HG03571 (cell line): ENCODE results near the gene LPCAT3.
A peak's percentile ranks its signal among the peaks of the same experiment; 100 is the strongest.

Experiments
- ATAC-seq: cut with Tn5 transposase; IDR thresholded peaks from one replicate; pipeline ENCODE4 v1.9.1; 2021; ENCODE audit not compliant: unreplicated experiment

LPCAT3 gene

DNA sequence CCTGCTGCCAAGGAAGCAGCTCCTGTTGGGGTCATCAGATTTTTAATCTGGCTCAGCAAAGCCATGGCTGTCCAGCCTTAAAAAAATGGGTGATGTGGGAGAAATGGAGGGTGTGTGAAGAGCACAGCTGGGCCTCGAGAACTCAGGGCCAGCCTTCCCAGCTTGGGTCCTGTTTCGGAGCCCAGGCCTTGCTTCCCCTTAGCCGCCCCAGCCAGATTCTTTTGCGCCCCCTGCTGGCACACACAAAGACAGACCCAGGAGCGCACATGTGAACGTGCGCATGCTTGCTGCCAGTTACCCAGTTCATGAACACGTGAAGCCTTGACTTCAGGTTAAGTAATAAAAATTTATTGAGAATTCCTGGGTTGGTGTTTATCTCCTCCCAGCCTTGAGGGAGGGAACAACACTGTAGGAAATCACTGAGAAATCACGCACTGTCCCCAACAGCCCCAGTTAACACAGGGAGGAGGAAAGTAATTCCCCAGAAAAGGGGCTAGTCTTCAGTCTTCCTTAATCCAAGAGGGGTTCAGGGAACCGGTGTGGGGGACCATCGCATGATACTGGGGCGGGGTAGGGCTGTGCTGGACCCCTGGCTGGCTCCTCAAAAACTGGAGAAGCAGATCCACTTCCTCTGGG, 53.1 kb downstream of the LPCAT3 start:
- ATAC-seq = no peak

DNA sequence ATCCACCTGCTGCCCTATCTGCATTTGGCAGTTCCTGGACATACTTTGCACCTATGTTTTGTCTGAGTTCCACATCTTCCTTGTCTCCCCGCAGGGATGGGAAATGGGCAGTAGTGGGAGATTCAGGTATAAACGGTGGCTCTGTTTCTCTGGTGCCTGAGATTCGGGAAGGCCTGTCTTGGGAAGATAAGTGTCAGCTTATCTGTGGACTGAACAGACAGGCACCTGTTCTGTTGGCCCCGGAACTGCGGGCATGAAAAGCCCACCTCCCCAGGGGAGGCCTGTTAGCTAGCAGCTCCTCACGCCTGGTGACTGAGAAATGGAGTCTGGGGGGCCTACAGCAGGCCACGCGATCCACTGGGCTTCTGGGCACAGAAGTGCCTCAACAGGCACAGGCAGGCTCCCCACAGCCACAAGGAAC, 53.7 kb downstream of the LPCAT3 start:
- no peak for ATAC-seq

- no peak for ATAC-seq
Observed at GRCh38 chr12:6963791-6964413, 54.4 kb downstream of the LPCAT3 start.

- ATAC-seq = no peak
Observed at GRCh38 chr12:6963016-6963731, 55.1 kb downstream of the LPCAT3 start.

- ATAC-seq = no peak
Observed at GRCh38 chr12:6962285-6963015, 55.8 kb downstream of the LPCAT3 start.

DNA sequence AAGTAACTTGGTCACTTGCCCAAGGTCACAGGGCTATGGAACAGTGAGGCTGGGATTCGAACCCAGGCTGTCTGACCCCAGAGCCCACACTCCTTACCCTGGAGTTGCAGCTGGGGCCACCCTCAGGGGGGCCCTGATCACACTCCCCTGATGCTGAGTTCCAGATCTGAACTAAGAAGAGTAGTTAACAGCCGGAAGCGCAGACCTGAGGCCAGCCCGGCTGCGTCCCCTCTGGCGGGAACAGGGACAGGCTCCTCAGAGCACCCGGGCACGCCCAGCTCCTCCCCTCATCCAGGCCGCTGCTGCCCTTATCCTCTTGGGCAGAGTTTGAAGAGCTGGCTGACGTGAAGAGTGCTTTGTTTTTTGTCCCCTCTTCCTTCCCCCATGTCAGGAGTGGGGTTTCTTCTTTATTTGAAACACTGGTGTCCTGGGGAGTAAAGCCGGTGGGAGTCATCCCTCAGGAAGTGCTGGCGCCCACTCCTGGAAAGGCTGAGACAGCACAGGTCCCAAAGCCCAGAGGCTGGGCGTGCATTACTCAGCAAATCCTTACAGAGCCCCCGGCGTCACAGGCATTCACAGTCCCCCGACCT, 56.5 kb downstream of the LPCAT3 start:
- no peak for ATAC-seq

DNA sequence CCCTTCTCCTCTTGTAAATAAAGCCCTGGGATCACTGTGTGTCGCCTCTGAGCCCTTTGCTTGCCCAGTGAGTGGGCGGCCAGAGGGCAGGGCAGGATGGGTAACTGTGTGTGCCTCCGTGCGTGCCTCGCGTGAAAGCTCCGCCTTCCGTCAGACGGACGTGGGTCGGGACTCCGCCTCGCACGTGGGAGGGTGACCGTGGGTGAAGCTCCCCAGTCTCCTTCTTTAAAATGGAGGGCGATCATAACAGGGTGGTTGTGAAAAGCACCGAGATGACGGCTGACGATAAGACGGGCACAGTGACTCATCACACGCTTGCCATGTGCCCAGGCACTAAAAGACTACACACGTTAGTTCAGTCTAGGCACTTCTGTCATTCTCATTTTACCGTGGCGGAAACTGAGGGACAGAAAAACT, 57.0 kb downstream of the LPCAT3 start:
- ATAC-seq = no peak

DNA sequence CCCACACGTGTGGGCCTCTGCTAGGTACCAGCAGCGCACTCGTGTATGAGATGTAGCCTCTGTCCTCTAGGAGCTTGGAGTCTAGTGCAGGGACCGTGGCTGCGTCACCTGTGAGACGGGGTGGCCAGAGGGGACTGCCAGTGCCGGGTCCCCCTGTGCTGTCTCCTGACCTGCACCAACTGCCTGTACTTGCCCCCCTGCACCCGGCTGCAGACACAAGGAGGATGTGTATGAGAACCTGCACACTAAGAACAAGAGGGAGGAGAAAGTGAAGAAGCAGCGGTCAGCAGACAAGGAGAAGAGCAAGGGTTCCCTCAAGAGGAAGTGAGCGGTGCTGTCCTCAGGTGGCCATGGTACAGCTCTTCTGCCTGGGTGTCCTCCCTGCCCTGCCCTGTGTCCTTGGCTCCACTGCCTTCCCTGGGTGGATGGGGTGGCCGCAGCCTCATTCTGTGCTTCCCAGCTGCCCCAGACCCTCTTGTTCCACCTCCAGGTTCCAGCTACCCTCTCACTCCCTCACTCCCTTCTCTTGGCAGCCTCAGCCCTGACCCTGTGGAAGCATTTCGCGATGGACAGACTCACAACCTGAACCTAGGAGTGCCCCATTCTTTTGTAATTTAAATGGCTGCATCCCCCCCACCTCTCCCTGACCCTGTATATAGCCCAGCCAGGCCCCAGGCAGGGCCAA, 57.5 kb downstream of the LPCAT3 start:
- ATAC-seq = no peak

GRCh38 chr12:6959805-6960592, 58.3 kb downstream of the LPCAT3 start:
- ATAC-seq = no peak

DNA sequence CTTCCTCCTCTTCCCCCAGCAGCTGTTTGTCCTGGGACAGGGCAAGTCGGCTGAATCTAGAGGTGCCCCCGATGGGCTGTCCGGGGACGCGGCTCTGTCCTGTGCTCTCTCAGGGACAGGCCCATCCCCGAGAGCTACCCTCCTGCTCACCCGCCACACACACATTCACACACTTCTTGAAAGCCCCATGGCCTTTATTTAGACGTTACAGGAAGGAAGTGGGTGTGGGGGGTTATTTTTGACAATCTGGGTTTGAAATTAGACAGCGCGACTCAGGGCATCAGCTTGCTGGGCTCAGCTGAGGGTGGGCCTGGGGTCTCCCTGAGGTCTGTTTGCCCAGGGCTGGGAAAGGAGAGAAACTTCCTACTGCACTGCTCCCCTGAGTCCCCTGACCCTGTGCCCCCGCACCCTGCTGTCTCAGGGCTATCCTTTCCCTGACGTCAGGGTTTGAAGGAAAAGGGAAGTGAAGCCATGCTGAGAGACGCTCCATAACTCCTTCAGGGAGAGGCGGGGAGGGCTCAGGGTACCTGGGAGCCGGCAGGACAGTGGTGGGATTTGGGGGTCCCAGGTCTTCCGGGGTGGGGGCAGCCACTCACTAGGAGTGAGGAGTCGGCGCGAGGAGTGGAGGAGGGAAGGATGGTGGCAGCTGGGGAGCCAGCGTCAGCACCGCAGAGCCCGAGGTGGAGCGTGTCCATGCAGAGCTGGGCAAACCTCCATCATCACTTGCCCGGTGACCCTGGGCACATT, 59.0 kb downstream of the LPCAT3 start:
- peak; percentile 44 for ATAC-seq

DNA sequence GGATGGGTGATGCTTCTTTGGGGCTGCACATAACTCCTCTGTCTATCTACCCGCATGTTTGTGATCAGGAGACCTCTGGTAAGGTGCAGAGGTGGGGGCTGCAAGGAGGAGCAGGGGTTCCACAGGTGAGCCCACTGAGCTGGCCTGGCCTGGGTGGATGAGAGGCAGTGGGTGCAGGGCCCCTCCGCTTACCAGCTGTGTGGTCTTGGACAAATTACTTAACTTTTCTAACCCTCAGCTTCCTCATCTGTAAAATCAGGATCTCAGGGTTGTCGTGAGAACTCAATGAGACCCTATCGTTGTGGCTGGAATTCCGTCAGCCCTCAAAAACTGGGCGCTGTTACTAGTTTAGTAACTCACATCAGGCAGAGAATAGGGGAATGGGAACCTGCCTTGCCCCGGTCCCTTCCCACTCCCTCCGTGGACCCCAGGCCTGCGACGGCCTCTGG, 59.6 kb downstream of the LPCAT3 start:
- no peak for ATAC-seq

- no peak for ATAC-seq
Observed at GRCh38 chr12:6957741-6958608, 60.3 kb downstream of the LPCAT3 start.

- no peak for ATAC-seq
Observed at GRCh38 chr12:6957151-6957701, 61.0 kb downstream of the LPCAT3 start.

DNA sequence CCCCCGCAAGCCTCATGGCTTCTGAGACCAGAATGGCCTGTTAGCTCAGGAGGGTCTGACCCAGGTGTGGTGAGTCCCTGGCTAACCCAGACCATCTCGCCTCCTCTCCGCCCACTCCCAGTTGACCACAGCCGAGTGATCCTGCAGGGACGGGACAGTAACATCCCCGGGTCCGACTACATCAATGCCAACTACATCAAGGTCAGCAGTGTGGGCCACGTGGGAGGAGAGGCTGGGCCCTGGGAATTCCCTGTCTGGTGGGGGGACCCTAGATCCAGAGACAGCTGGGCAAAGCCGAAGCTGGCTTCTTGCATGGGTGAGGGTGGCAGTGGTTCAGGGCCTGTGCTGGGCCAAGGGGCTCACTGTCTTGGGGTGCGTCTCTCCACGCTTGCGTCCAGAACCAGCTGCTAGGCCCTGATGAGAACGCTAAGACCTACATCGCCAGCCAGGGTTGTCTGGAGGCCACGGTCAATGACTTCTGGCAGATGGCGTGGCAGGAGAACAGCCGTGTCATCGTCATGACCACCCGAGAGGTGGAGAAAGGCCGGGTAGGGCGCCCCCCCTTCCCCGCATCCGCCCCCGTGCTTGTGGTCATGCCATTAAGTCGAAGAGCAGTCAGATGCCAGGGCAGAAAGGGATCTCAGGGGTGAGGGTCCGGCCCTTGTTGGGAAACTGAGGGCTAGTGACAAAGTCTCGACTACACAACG, 62.1 kb downstream of the LPCAT3 start:
- ATAC-seq = no peak

GRCh38 chr12:6955108-6956020, 62.9 kb downstream of the LPCAT3 start:
- no peak for ATAC-seq
